ENCODE results near the gene INTS2. TPM values are rescaled to one million over a fixed set of nuclear protein-coding genes. Genes with fewer than 3 reads are reported as not detected.

INTS2 gene
- total RNA-seq, 1 donor from 2014 or later, result 12.3 TPM

GRCh38 chr17:61815863-61816503 is 111.8 kb downstream of the INTS2 start:
- no peaks in the 10 kb centered on the region for H3K4me1 Mint-ChIP-seq (ENCODE audit: unreplicated experiment)
- no peaks in the 10 kb centered on the region for H3K36me3 Mint-ChIP-seq (ENCODE audit: low read depth, unreplicated experiment)
- no peak for TF ChIP-seq CTCF (IDR thresholded peaks at IDR 0.05; ENCODE audit: unreplicated experiment)
- DNase-seq (ENCODE audit: low spot score), result no peak
- no peaks in the 10 kb centered on the region for H3K27me3 Mint-ChIP-seq (ENCODE audit: unreplicated experiment)
- no peak overlapping the region for H3K4me3 Mint-ChIP-seq (ENCODE audit: unreplicated experiment)
- no peak overlapping the region for H3K27ac Mint-ChIP-seq (ENCODE audit: unreplicated experiment)
- H3K9me3 Mint-ChIP-seq (ENCODE audit: unreplicated experiment), result no peaks in the 10 kb centered on the region

Other genes starting within 250 kb of the INTS2 start
- 5.2 TPM for gene BRIP1, start 64.5 kb downstream of the INTS2 start, total RNA-seq (ENCODE audit: unreplicated experiment)
- gene MED13, start 137.3 kb upstream of the INTS2 start, total RNA-seq (ENCODE audit: unreplicated experiment), result 51.4 TPM